Measurements from ENCODE around the gene FMN1. TPM values are rescaled to one million over a fixed set of nuclear protein-coding genes. Genes with fewer than 3 reads are reported as not detected.

Gene FMN1
- total and polyA plus RNA-seq, 7 experiments from 2014 or later, result 0.02 to 32.2 (median 1.0) TPM; not detected in 1

DNA sequence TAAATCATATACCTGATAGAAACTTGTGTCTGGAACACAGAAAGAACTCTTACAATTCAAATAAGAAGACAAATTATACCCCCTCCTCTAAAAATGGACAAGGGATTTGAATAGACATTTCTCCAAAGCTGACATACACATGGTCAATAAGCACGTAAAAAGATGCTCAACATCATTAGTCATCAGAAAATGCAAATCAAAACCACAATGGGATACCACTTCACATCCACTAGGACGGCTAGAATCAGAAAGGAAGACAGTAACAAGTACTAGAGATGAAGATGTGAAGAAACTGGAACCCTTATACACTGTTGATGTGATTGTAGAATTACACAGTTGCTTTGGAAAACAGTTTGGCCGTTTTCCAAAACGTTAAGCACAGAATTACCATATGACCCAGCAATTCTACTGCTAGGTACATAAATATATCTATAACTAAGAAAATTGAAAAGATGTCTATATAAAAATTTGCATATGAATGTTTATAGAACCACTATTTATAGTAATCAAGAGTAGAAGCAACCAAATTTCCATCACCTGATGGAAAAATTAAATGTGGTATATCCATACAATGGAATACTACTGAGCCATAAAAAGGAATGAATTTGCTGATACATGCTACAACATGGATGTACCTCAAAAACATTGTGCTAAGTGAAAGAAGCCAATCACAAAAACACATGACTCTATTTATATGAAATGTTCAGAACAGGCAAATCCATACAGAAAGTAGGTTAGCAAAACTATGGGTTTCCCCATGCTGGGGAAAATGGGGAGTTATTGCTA is 415.9 kb downstream of the FMN1 start:
- Histone ChIP-seq H3K4me1 (ENCODE audit: control insufficient read depth in 2 of 2, insufficient read depth in 2 of 2, low read length in 2 of 2) (no peaks in the 10 kb centered on the region), H3K9me3 (ENCODE audit: control insufficient read depth in 2 of 3, low read length in 3 of 3) (peaks cover 0 to 4% (median 0%) of the 10 kb centered on the region in 3 experiments), H3K27ac (ENCODE audit: low read depth, low read length) (no peak overlapping the region), H3K27me3 (ENCODE audit: control insufficient read depth in 2 of 2, insufficient read depth in 2 of 2, low read length in 2 of 2) (no peaks in the 10 kb centered on the region), H3K36me3 (ENCODE audit: control insufficient read depth in 2 of 3, insufficient read depth in 3 of 3, low read length in 3 of 3) (peaks cover 0 to 15% (median 0%) of the 10 kb centered on the region in 3 experiments), H3K4me3 (ENCODE audit: low read length) (no peak overlapping the region)
- intact Hi-C loops (cut with micrococcal nuclease), result no loop called here
- Mint-ChIP-seq H3K27ac (no peak overlapping the region), H3K27me3 (peaks cover 0 to 48% (median 4%) of the 10 kb centered on the region in 5 donors), H3K9me3 (peaks cover 0 to 25% (median 2%) of the 10 kb centered on the region in 11 donors), H3K4me3 (no peak overlapping the region), H3K36me3 (peaks cover 0 to 51% (median 22%) of the 10 kb centered on the region in 5 donors), H3K4me1 (no peaks in the 10 kb centered on the region)
- CTCF ChIA-PET, result no interaction called here
- DNase-seq (no peak), ATAC-seq (no peak)
- POLR2A ChIA-PET, result no interaction called here

DNA sequence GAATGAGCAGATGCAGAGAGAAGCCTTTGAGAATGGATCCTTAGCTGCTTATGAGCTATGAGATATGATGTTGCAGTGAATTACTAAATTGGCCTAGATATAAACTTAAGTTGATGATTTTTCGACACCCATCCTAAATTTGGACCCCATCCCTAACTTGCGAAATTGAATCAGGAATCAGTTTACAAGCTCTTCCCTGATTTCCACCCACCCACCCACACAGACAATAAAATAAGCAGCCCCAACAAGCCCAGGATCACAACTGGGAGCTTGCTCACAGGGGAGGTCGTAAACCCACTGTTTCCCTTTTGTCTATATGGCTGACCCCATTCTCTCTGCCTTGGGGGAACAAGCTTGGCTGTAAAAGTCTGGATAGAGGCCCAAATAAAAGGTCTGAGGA is 419.4 kb downstream of the FMN1 start:
- Mint-ChIP-seq H3K9me3 (peaks cover 0 to 16% (median 2%) of the 10 kb centered on the region in 11 donors), H3K27ac (no peak overlapping the region), H3K4me1 (no peaks in the 10 kb centered on the region), H3K36me3 (peaks cover 0 to 48% (median 26%) of the 10 kb centered on the region in 5 donors), H3K4me3 (no peak overlapping the region), H3K27me3 (peaks cover 0 to 35% (median 0%) of the 10 kb centered on the region in 5 donors)
- no peaks in the 10 kb centered on the region for H3K4me1 ChIP-seq (ENCODE audit: control insufficient read depth in 2 of 2, insufficient read depth in 2 of 2, low read length in 2 of 2)
- H3K27ac ChIP-seq (ENCODE audit: low read depth, low read length), result no peak overlapping the region
- ChIA-PET CTCF (no interaction called here), POLR2A (no interaction called here)
- H3K27me3 ChIP-seq (ENCODE audit: control insufficient read depth in 2 of 2, insufficient read depth in 2 of 2, low read length in 2 of 2), result no peaks in the 10 kb centered on the region
- intact Hi-C loops (cut with micrococcal nuclease), result no loop called here
- DNase-seq (no peak), ATAC-seq (no peak)
- no peak overlapping the region for H3K4me3 ChIP-seq (ENCODE audit: low read length)
- H3K9me3 ChIP-seq (ENCODE audit: control insufficient read depth in 2 of 3, low read length in 3 of 3), result peaks cover 0 to 4% (median 0%) of the 10 kb centered on the region in 3 experiments
- H3K36me3 ChIP-seq (ENCODE audit: control insufficient read depth in 2 of 3, insufficient read depth in 3 of 3, low read length in 3 of 3), result peaks cover 0 to 19% (median 0%) of the 10 kb centered on the region in 3 experiments

DNA sequence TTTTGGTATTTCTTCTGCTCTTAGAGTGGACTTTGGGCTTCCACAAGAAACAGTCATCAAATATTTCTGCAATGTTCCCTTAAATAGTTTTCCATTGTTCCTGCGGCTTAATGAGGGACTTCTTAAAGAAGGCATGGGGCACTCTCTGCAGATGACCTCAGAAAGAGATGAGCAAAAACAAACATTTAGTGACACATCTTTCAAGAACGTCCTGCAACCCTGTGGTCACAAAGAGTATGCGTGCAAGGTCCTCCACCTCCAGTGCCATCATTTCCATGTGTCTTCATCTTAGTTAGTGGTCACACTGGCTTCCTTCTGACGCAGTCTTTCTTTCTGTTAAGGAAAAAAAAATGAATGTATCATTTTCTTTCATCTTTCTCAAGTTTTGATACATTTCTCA is 420.5 kb downstream of the FMN1 start:
- Histone ChIP-seq H3K9me3 (ENCODE audit: control insufficient read depth in 2 of 3, low read length in 3 of 3) (peaks cover 0 to 3% (median 0%) of the 10 kb centered on the region in 3 experiments), H3K36me3 (ENCODE audit: control insufficient read depth in 2 of 3, insufficient read depth in 3 of 3, low read length in 3 of 3) (peaks cover 0 to 19% (median 0%) of the 10 kb centered on the region in 3 experiments), H3K4me3 (ENCODE audit: low read length) (no peak overlapping the region), H3K27me3 (ENCODE audit: control insufficient read depth in 2 of 2, insufficient read depth in 2 of 2, low read length in 2 of 2) (no peaks in the 10 kb centered on the region), H3K27ac (ENCODE audit: low read depth, low read length) (no peak overlapping the region), H3K4me1 (ENCODE audit: control insufficient read depth in 2 of 2, insufficient read depth in 2 of 2, low read length in 2 of 2) (no peaks in the 10 kb centered on the region)
- no peak for ATAC-seq
- Mint-ChIP-seq H3K27ac (no peak overlapping the region), H3K36me3 (peaks cover 0 to 43% (median 24%) of the 10 kb centered on the region in 5 donors), H3K27me3 (peaks cover 0 to 31% (median 3%) of the 10 kb centered on the region in 5 donors), H3K9me3 (peaks cover 0 to 8% (median 0%) of the 10 kb centered on the region in 11 donors), H3K4me1 (no peaks in the 10 kb centered on the region), H3K4me3 (peak overlapping the region in 1 of 10 donors; percentile 6)
- intact Hi-C loops (cut with micrococcal nuclease), result no loop called here
- POLR2A ChIA-PET, result no interaction called here
- DNase-seq, result no peak
- CTCF ChIA-PET, result no interaction called here

DNA sequence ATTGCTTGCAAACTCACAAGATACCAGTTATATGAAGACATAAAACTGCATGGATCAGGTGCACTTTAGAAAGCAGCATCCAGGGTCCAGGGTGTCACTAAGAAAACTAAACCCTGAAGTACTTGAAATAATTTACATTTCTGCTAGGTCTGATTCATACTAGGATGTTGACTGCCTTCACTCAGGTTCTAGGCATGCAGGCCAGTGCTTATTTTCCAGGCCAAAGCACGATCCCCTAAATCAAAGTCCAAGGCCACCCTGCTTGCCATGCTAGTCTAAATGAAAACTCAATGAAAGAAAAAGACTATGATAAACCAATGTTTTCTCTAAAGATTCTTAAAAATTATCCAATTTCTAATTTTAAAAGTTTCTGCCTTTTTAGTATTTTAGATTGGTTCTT is 427.3 kb downstream of the FMN1 start:
- H3K36me3 ChIP-seq (ENCODE audit: control insufficient read depth in 2 of 3, insufficient read depth in 3 of 3, low read length in 3 of 3), result no peaks in the 10 kb centered on the region
- ATAC-seq, result no peak
- DNase-seq, result no peak
- no peak overlapping the region for H3K27ac ChIP-seq (ENCODE audit: low read depth, low read length)
- no peaks in the 10 kb centered on the region for H3K27me3 ChIP-seq (ENCODE audit: control insufficient read depth in 2 of 2, insufficient read depth in 2 of 2, low read length in 2 of 2)
- Mint-ChIP-seq H3K9me3 (peaks cover 0 to 2% (median 0%) of the 10 kb centered on the region in 11 donors), H3K36me3 (peaks cover 0 to under 1% (median 0%) of the 10 kb centered on the region in 5 donors), H3K27ac (no peak overlapping the region), H3K4me3 (no peak overlapping the region), H3K4me1 (no peaks in the 10 kb centered on the region), H3K27me3 (peaks cover 0 to 18% (median 9%) of the 10 kb centered on the region in 5 donors)
- H3K9me3 ChIP-seq (ENCODE audit: control insufficient read depth in 2 of 3, low read length in 3 of 3), result no peaks in the 10 kb centered on the region
- POLR2A ChIA-PET, result no interaction called here
- no peak overlapping the region for H3K4me3 ChIP-seq (ENCODE audit: low read length)
- no peaks in the 10 kb centered on the region for H3K4me1 ChIP-seq (ENCODE audit: control insufficient read depth in 2 of 2, insufficient read depth in 2 of 2, low read length in 2 of 2)
- intact Hi-C loops (cut with micrococcal nuclease), result no loop called here
- CTCF ChIA-PET, result no interaction called here

DNA sequence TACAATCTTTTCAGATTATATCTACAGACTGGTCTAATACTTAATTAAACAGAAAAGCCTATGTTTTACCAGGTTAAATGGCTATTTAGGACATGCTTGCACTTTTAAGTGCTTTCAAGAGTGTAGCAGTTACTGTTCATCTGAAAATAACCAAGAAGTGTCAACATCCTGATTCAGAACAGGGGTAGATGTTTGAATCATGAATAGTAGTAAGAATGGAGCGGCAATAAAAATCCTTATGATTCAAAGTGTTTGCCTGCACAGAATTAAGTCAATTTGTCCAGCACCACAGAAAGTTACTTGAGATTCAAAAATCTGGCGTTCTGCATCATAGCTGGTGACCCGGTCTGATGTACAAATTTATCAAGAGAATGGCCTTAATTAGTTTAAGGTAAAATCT is 428.4 kb downstream of the FMN1 start:
- Mint-ChIP-seq H3K9me3 (peaks cover 0 to 2% (median 0%) of the 10 kb centered on the region in 11 donors), H3K27me3 (peaks cover 5 to 27% (median 15%) of the 10 kb centered on the region in 5 donors), H3K4me1 (no peaks in the 10 kb centered on the region), H3K27ac (no peak overlapping the region), H3K36me3 (peaks cover 0 to 3% (median 0%) of the 10 kb centered on the region in 5 donors), H3K4me3 (no peak overlapping the region)
- no peak for ATAC-seq
- no peak overlapping the region for H3K4me3 ChIP-seq (ENCODE audit: low read length)
- H3K36me3 ChIP-seq (ENCODE audit: control insufficient read depth in 2 of 3, insufficient read depth in 3 of 3, low read length in 3 of 3), result no peaks in the 10 kb centered on the region
- ChIA-PET CTCF (no interaction called here), POLR2A (no interaction called here)
- no peaks in the 10 kb centered on the region for H3K9me3 ChIP-seq (ENCODE audit: control insufficient read depth in 2 of 3, low read length in 3 of 3)
- no peaks in the 10 kb centered on the region for H3K27me3 ChIP-seq (ENCODE audit: control insufficient read depth in 2 of 2, insufficient read depth in 2 of 2, low read length in 2 of 2)
- intact Hi-C loops (cut with micrococcal nuclease), result no loop called here
- H3K4me1 ChIP-seq (ENCODE audit: control insufficient read depth in 2 of 2, insufficient read depth in 2 of 2, low read length in 2 of 2), result no peaks in the 10 kb centered on the region
- DNase-seq, result no peak
- H3K27ac ChIP-seq (ENCODE audit: low read depth, low read length), result no peak overlapping the region

DNA sequence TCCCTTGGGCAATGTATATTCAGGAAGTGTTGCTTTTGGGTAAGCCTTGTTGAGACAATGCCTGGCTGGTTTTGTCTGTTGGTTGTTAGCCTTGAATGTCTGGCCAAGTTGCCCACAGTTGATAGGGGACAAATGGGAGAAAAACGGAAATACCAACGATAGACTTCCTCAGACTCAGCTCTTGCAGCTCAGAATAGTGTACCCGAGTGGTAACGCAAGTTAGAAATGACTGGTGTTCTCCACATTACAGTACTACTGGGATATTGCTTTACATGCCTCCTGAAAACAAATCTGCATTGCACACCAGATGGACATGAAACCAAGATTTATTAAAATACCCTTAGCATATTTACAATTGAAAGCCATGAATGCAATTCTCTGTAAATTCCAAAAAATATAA is 429.3 kb downstream of the FMN1 start:
- Mint-ChIP-seq H3K4me1 (no peaks in the 10 kb centered on the region), H3K9me3 (peaks cover 0 to 2% (median 0%) of the 10 kb centered on the region in 11 donors), H3K4me3 (no peak overlapping the region), H3K27me3 (peaks cover 14 to 34% (median 20%) of the 10 kb centered on the region in 5 donors), H3K36me3 (peaks cover 0 to 4% (median 0%) of the 10 kb centered on the region in 5 donors), H3K27ac (no peak overlapping the region)
- Histone ChIP-seq H3K4me1 (ENCODE audit: control insufficient read depth in 2 of 2, insufficient read depth in 2 of 2, low read length in 2 of 2) (no peaks in the 10 kb centered on the region), H3K9me3 (ENCODE audit: control insufficient read depth in 2 of 3, low read length in 3 of 3) (no peaks in the 10 kb centered on the region), H3K27ac (ENCODE audit: low read depth, low read length) (no peak overlapping the region), H3K27me3 (ENCODE audit: control insufficient read depth in 2 of 2, insufficient read depth in 2 of 2, low read length in 2 of 2) (no peaks in the 10 kb centered on the region), H3K36me3 (ENCODE audit: control insufficient read depth in 2 of 3, insufficient read depth in 3 of 3, low read length in 3 of 3) (no peaks in the 10 kb centered on the region), H3K4me3 (ENCODE audit: low read length) (no peak overlapping the region)
- ChIA-PET POLR2A (no interaction called here), CTCF (no interaction called here)
- intact Hi-C loops (cut with micrococcal nuclease), result no loop called here
- no peak for DNase-seq
- no peak for ATAC-seq

DNA sequence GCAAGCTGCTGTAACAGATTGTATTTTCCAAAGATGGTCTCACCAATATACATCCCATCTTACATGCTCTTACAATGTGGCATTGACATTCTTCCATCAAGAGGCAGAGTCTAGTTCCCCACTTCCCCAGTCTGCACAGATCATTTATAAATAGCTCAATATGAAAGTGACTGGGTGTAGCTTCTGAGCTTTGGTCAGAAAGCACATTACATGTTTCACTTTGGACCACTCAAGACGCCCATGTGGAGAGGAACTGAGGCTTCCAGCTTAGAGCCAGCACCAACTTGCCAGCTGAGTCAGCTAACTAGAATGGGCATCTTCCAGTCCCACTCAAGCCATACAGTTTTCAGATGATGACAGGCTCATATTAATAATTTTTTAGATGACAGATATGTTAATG is 431.2 kb downstream of the FMN1 start:
- ATAC-seq (no peak), DNase-seq (no peak)
- no peaks in the 10 kb centered on the region for H3K4me1 ChIP-seq (ENCODE audit: control insufficient read depth in 2 of 2, insufficient read depth in 2 of 2, low read length in 2 of 2)
- no peak overlapping the region for H3K4me3 ChIP-seq (ENCODE audit: low read length)
- H3K36me3 ChIP-seq (ENCODE audit: control insufficient read depth in 2 of 3, insufficient read depth in 3 of 3, low read length in 3 of 3), result no peaks in the 10 kb centered on the region
- Mint-ChIP-seq H3K36me3 (peaks cover 0 to 4% (median 0%) of the 10 kb centered on the region in 5 donors), H3K27me3 (peaks cover 16 to 43% (median 29%) of the 10 kb centered on the region in 5 donors), H3K27ac (no peak overlapping the region), H3K4me3 (no peak overlapping the region), H3K9me3 (peaks cover 0 to 2% (median 0%) of the 10 kb centered on the region in 11 donors), H3K4me1 (peaks cover 0 to 1% (median 0%) of the 10 kb centered on the region in 7 donors)
- no peak overlapping the region for H3K27ac ChIP-seq (ENCODE audit: low read depth, low read length)
- H3K27me3 ChIP-seq (ENCODE audit: control insufficient read depth in 2 of 2, insufficient read depth in 2 of 2, low read length in 2 of 2), result no peaks in the 10 kb centered on the region
- ChIA-PET CTCF (no interaction called here), POLR2A (no interaction called here)
- H3K9me3 ChIP-seq (ENCODE audit: control insufficient read depth in 2 of 3, low read length in 3 of 3), result no peaks in the 10 kb centered on the region
- intact Hi-C loops (cut with micrococcal nuclease), result no loop called here
